Measurements from ENCODE around the gene CENATAC.
"Not testable (repeated sequence)": the region's sequence is repeated elsewhere in the genome, so short reads cannot be mapped to it uniquely, and the experiment has no call there.

Gene CENATAC

GRCh38 chr11:118997627-118998387 is at the start of gene CENATAC:
TSS of gene CENATAC (plus strand) at chr11:118998138. CDS start at chr11:118998198, 60 bp downstream.
- peak; percentile 97 for DNase-seq

- no peak for DNase-seq
Observed at GRCh38 chr11:118953265-118953664, 44.7 kb upstream of the CENATAC start.

GRCh38 chr11:118953976-118954375 is 44.0 kb upstream of the CENATAC start:
- DNase-seq: not testable (repeated sequence)

GRCh38 chr11:118956094-118956846 is 41.7 kb upstream of the CENATAC start, which contains the start of gene UPK2:
TSS of gene UPK2 (plus strand) at chr11:118956298. CDS start at chr11:118956351, 53 bp downstream.
- peak; percentile 92 for DNase-seq

- no peak for DNase-seq
Observed at GRCh38 chr11:118956847-118957469, 41.0 kb upstream of the CENATAC start.

- DNase-seq: no peak
Observed at GRCh38 chr11:118957549-118957948, 40.4 kb upstream of the CENATAC start.

- no peak for DNase-seq
Observed at GRCh38 chr11:118957968-118958367, 40.0 kb upstream of the CENATAC start.

GRCh38 chr11:118958577-118958976 is 39.4 kb upstream of the CENATAC start:
- no peak for DNase-seq

- DNase-seq: no peak
Observed at GRCh38 chr11:118961189-118961588, 36.7 kb upstream of the CENATAC start.

- DNase-seq: no peak
Observed at GRCh38 chr11:118961591-118961990, 36.3 kb upstream of the CENATAC start.

GRCh38 chr11:118969508-118969907 is 28.4 kb upstream of the CENATAC start:
- not testable (repeated sequence) for DNase-seq

- DNase-seq: no peak
Observed at GRCh38 chr11:118971646-118972045, 26.3 kb upstream of the CENATAC start, which contains the start of gene FOXR1. TSS of gene FOXR1 (plus strand) at chr11:118971761. CDS start at chr11:118971932, 171 bp downstream.

GRCh38 chr11:118973985-118974384 is 24.0 kb upstream of the CENATAC start:
- DNase-seq: no peak

GRCh38 chr11:118975771-118976709 is 21.9 kb upstream of the CENATAC start:
- no peak for DNase-seq

- no peak for DNase-seq
Observed at GRCh38 chr11:118979434-118979833, 18.5 kb upstream of the CENATAC start.

- DNase-seq: no peak
Observed at GRCh38 chr11:118980191-118980881, 17.6 kb upstream of the CENATAC start.

- not testable (repeated sequence) for DNase-seq
Observed at GRCh38 chr11:118984337-118984736, 13.6 kb upstream of the CENATAC start.

- DNase-seq: no peak
Observed at GRCh38 chr11:118984825-118985224, 13.1 kb upstream of the CENATAC start.

- no peak for DNase-seq
Observed at GRCh38 chr11:118988280-118988679, 9.7 kb upstream of the CENATAC start.

- not testable (repeated sequence) for DNase-seq
Observed at GRCh38 chr11:118991486-118992038, 6.4 kb upstream of the CENATAC start.

- peak; percentile 40 for DNase-seq
Observed at GRCh38 chr11:118996926-118997626, 862 bp upstream of the CENATAC start.

Measured in activated T-cell treated with anti-CD3 and anti-CD28 coated beads, Interleukin-2, amount 50 U/mL, for 1 hour (primary cell).